GM19372 (cell line): ENCODE measurements around the gene PRKD2.
"Not testable (repeated sequence)": the region's sequence is repeated elsewhere in the genome, so short reads cannot be mapped to it uniquely, and the experiment has no call there.

Experiments
- ATAC-seq: cut with Tn5 transposase; IDR thresholded peaks from one replicate; pipeline ENCODE4 v1.9.1; 2021; ENCODE audit warnings: mild to moderate bottlenecking, low read depth, moderate library complexity; ENCODE audit not compliant: unreplicated experiment

Gene PRKD2

GRCh38 chr19:46717034-46717715 is at the start of gene PRKD2:
PRKD2 (minus strand) TSS chr19:46717114; CDS start chr19:46716370, 744 bp downstream.
- peak; percentile 38 for ATAC-seq

DNA sequence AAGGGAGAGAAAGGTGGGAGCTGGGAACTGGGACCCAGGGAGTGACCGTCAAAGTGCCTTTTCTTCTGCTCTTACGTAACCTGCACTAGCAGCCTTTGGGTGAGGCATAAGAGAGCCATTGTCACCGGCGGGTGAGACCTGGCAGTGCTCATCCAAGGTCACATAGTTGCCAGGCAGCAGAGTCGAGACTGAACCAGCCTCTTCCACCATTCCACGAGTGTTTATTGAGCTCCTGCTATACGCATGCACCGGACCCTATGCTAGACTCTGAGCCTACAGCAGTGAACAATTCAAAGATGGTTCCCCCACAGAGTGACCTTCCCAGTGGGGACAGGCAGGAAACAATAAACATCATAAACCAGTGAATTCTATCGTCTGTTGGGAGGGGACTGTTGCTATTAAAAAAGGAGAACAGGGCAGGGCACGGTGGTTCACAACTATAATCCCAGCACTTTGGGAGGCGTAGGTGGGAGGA is 47.9 kb upstream of the PRKD2 start:
- ATAC-seq, result no peak

DNA sequence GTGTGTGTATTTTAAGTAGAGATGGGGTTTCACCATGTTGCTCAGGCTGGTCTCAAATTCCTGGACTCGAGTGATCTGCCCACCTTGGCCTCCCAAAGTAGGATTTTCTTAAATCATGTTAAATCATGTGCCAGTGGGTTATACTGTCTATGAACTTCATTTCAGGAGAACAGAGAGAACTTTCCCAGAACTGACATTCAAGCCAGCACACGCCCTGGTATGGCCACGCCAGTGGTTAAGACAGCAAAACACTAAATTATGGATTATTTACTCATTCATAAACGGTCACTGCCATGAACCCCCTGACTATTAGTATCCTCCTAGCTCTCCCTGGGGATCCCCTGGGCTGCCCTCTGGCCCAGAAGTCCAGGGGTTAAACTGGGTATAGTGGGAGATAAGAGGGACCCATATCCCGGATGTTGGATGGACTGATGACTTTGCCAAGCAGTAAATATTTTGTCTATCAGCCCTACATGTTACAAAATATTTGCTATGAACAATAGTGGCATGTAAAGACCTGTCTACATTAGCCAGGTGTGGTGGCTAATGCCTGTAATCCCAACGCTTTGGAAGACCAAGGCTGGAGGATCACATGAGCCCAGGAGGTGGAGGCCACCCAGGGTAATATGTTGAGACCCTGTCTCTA is 45.5 kb upstream of the PRKD2 start:
- no peak for ATAC-seq

DNA sequence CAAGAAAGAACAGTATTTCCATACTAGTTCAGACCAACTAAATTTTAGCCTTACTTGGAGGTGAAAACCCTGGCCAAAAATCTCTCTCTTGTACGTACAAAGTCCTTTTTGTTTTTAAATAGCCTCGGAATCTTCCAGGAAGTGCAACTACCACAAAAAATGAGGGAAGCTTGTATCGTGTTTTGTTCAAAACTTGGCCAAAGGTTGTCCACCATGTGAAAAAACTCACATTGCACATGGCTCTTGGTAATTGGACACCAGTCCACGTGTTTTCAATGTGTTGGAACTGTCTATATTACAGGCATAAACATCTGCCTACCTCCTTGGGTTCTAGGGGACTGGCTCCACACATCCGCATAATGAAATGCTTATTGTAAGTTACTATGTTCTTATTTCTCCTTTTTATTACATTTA is 44.5 kb upstream of the PRKD2 start:
- no peak for ATAC-seq

DNA sequence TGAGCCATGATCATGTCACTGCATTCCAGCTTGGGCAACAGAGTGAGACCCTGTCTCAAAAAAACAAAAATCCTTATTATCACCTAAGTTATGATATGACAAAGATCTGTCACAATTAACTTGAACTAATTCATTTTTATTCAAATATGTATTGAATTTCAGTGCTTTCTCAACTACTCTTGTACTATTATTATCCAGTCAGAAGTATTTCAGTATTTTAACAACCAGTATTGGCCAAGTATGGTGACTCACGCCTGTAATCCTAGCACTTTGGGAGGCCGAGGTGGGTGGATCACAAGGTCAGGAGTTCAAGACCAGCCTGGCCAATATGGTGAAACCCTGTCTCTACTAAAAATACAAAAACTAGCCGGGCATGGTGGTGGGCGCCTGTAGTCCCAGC is 44.0 kb upstream of the PRKD2 start:
- not testable (repeated sequence) for ATAC-seq

- ATAC-seq, result no peak
These were observed 43.4 kb upstream of the PRKD2 start for GRCh38 chr19:46760363-46760762.

GRCh38 chr19:46759817-46760333 is 43.0 kb upstream of the PRKD2 start:
- ATAC-seq, result no peak

GRCh38 chr19:46759206-46759605 is 42.3 kb upstream of the PRKD2 start:
- no peak for ATAC-seq

GRCh38 chr19:46756544-46756888 is 39.6 kb upstream of the PRKD2 start:
- ATAC-seq, result no peak

DNA sequence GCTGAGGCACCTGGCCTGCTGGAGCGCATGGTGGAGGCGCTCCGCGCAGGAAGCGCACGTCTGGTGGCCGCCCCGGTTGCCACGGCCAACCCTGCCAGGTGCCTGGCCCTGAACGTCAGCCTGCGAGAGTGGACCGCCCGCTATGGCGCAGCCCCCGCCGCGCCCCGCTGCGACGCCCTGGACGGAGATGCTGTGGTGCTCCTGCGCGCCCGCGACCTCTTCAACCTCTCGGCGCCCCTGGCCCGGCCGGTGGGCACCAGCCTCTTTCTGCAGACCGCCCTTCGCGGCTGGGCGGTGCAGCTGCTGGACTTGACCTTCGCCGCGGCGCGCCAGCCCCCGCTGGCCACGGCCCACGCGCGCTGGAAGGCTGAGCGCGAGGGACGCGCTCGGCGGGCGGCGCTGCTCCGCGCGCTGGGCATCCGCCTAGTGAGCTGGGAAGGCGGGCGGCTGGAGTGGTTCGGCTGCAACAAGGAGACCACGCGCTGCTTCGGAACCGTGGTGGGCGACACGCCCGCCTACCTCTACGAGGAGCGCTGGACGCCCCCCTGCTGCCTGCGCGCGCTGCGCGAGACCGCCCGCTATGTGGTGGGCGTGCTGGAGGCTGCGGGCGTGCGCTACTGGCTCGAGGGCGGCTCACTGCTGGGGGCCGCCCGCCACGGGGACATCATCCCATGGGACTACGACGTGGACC is 39.1 kb upstream of the PRKD2 start:
- ATAC-seq, result no peak

GRCh38 chr19:46755077-46755852 is 38.4 kb upstream of the PRKD2 start:
- no peak for ATAC-seq

DNA sequence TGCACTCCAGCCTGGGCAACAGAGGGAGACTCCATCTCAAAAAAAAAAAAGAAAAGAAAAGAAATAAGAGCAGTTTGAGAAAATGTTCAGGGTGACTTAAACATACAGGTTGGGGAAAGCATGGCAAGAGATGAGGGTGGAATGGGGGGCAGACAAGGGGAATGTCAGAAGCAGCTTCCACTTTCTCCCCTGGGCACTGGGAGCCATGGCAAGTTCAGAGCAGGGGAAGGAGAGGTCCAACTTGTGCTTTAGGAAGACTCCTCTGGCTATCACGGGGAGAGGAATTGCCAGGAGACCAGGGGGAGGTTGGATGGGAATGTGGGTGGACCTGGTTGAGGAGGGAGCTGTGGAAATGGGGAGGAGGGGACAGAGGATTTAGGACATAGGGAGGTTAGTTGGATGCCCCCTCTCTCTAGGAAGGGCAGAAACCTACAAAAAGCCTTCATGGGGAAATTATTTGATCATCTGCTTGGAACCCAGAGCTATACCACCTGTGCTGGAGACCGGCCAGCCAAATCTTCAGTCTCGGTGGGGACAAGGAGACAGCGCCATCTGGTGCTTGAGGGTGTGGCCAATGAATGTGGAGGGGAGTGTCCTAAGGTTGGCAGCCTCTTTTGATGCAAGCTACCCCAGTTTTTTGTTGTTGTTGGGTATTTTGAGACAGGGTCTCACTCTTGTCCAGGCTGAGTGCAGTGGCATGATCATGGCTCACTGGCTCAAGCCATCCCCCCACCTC is 36.7 kb upstream of the PRKD2 start:
- no peak for ATAC-seq

- ATAC-seq, result no peak
These were observed 31.6 kb upstream of the PRKD2 start for GRCh38 chr19:46748325-46749109.

- peak; percentile 63 for ATAC-seq
These were observed 29.6 kb upstream of the PRKD2 start, which contains the start of gene STRN4 for GRCh38 chr19:46746281-46747057. STRN4 (minus strand) TSS chr19:46746450; CDS start chr19:46746430, 20 bp downstream.

- ATAC-seq, result peak; percentile 35
These were observed 28.8 kb upstream of the PRKD2 start, which contains the start of gene FKRP for GRCh38 chr19:46745521-46746280. FKRP (plus strand) TSS chr19:46746057; CDS start chr19:46755451, 9,394 bp downstream.

- no peak for ATAC-seq
These were observed 28.1 kb upstream of the PRKD2 start for GRCh38 chr19:46745030-46745429.

GRCh38 chr19:46744005-46744691 is 27.2 kb upstream of the PRKD2 start:
- no peak for ATAC-seq
